A673 (cell line): ENCODE results near the gene HS3ST6.

Source experiments
- CTCF ChIP-seq: fragments of 300-800, 200-600 bp; sonication (generic); conservative IDR thresholded peaks from 2 replicates; pipeline ENCODE4 v1.5.1; 2017; ENCODE audit warnings: low read depth, mild to moderate bottlenecking, antibody characterized with exemption, low read length, moderate library complexity, mixed read lengths
- EZH2 ChIP-seq: fragments of 200-600 bp; sonication (generic); IDR thresholded peaks from 2 replicates; pipeline ENCODE4 v1.6.1; 2017; ENCODE audit warnings: borderline replicate concordance, low read depth, mild to moderate bottlenecking, mixed read lengths, antibody characterized with exemption, low read length; ENCODE audit not compliant: poor library complexity, severe bottlenecking

- TF ChIP-seq EZH2 (no peak), CTCF (no peak)
Observed at GRCh38 chr16:1936945-1937479, 18.8 kb upstream of the HS3ST6 start.
